Heart left ventricle (tissue), 13 donors: Measurements from ENCODE around the gene CSRNP2.

ENCODE experiments used
- CTCF ChIP-seq, 12 donors: fragments of 200-600 bp; sonication (generic) in 4 of 12; IDR thresholded peaks; one replicate each; pipeline versions ENCODE4 v1.5.0 to v1.8.0; 2018 to 2022; ENCODE audit warnings: antibody characterized with exemption in 12 of 12, mild to moderate bottlenecking in 5 of 12
- POLR2A ChIP-seq, 2 donors: fragments of 450-650 bp; IDR thresholded peaks; one replicate each; pipeline ENCODE4 v1.6.1; 2017; ENCODE audit warnings: antibody characterized with exemption in 2 of 2, mild to moderate bottlenecking in 2 of 2, moderate library complexity in 2 of 2
- donor health status: ischemic (EF 13 %, LVEDD 7.1; RV severe dilation, severe dysfunction).
- donor health status: DM: no; HTN: yes; CAD: no.
- donor health status: DM: no; HTN: no; CAD: no.
- donor health status: ischemic (EF 25% LVEDD 6.9; RV normal size, moderate dysfunction).
- donor health status: ischemic (EF 25% LVEDD 5.7; RV mildly dilated, moderate dysfunction).
- donor health status: ischemic (EF 35%, LVEDD 5.7; RV mildly dilated, moderate dysfunction).
- donor health status: nonischemic (EF 11% LVEDD 7.7; RV severe dilation, severe dysfunction).
- donor health status: DM: yes; HTN: yes; CAD: no.
- donor health status: PGD.
- donor health status: ischemic (EF 29% LVEDD 5.4; RV normal size, mild dysfunction).
- donor health status: nonischemic (EF 23%, LVEDD 6.1; RV moderate dilation, normal function).

GRCh38 chr12:51012570-51013236, 70.7 kb downstream of the CSRNP2 start:
- TF ChIP-seq CTCF (IDR thresholded peaks at IDR 0.05) (no peak), POLR2A (IDR thresholded peaks at IDR 0.05) (no peak)
